A549 treated with RU486 at 1 μM for 4 hours (cell line): ENCODE data around the gene C2orf69. TPM values are rescaled to one million over a fixed set of nuclear protein-coding genes. Genes with fewer than 3 reads are reported as not detected.

ENCODE experiments used
- total RNA-seq: library from RNA; stranded (reverse); fragments of 200-300 nt; extraction: Qiagen RNA extraction; gene quantifications from 5 replicates; pipeline ENCODE4 v1.2.3, GENCODE V29; 2022; ENCODE audit warnings: low read depth

Gene C2orf69
- total RNA-seq: 2.9 to 8.8 TPM (median 8.2 TPM) in 5 replicates

GRCh38 chr2:199911052-199911876, at the start of gene C2orf69:
Gene C2orf69, plus strand, starts transcription at chr2:199911293. Its CDS starts 146 bp downstream, at chr2:199911439.

GRCh38 chr2:199955339-199956061, 44.4 kb downstream of the C2orf69 start, which contains the start of the genes MAIP1 and TYW5:
Gene MAIP1, plus strand, starts transcription at chr2:199955582. Its CDS starts 217 bp downstream, at chr2:199955799.
Gene TYW5, minus strand, starts transcription at chr2:199955491. Its CDS starts 21 bp downstream, at chr2:199955470.

Other genes starting within 250 kb of the C2orf69 start
- 1.8 to 2.8 TPM (median 2.5 TPM) in 5 replicates for gene FTCDNL1, start 60.1 kb upstream of the C2orf69 start, total RNA-seq
- gene TYW5, start 44.2 kb downstream of the C2orf69 start, total RNA-seq: 5.8 to 9.0 TPM (median 7.3 TPM) in 5 replicates
- gene MAIP1, start 44.3 kb downstream of the C2orf69 start, total RNA-seq: 32.3 to 42.5 TPM (median 38.0 TPM) in 5 replicates